HUES6 (cell line): ENCODE measurements around the gene SLC38A5.

Experiments used
- H3K27ac ChIP-seq: 2 replicates; pipeline ENCODE4 v1.7.0; 2013; ENCODE audit warnings: low read depth, mild to moderate bottlenecking, low read length, inconsistent platforms
- H3K27me3 ChIP-seq: 2 replicates; pipeline ENCODE4 v1.6.1; 2013; ENCODE audit warnings: low read length; ENCODE audit not compliant: control insufficient read depth, insufficient read depth
- H3K36me3 ChIP-seq: 2 replicates; pipeline ENCODE4 v1.6.1; 2013; ENCODE audit warnings: low read length; ENCODE audit not compliant: control insufficient read depth, insufficient read depth
- H3K4me1 ChIP-seq: 2 replicates; pipeline ENCODE4 v1.6.1; 2013; ENCODE audit warnings: low read length; ENCODE audit not compliant: control insufficient read depth, insufficient read depth
- H3K4me3 ChIP-seq: 2 replicates; pipeline ENCODE4 v1.5.1; 2013; ENCODE audit warnings: low read depth, low read length
- H3K9ac ChIP-seq: one replicate; pipeline ENCODE4 v1.6.1; 2013; ENCODE audit warnings: mild to moderate bottlenecking, low read length
- H3K9me3 ChIP-seq: 2 replicates; pipeline ENCODE4 v1.6.1; 2013; ENCODE audit warnings: low read depth, low read length; ENCODE audit not compliant: control insufficient read depth, insufficient read depth

Gene SLC38A5

DNA sequence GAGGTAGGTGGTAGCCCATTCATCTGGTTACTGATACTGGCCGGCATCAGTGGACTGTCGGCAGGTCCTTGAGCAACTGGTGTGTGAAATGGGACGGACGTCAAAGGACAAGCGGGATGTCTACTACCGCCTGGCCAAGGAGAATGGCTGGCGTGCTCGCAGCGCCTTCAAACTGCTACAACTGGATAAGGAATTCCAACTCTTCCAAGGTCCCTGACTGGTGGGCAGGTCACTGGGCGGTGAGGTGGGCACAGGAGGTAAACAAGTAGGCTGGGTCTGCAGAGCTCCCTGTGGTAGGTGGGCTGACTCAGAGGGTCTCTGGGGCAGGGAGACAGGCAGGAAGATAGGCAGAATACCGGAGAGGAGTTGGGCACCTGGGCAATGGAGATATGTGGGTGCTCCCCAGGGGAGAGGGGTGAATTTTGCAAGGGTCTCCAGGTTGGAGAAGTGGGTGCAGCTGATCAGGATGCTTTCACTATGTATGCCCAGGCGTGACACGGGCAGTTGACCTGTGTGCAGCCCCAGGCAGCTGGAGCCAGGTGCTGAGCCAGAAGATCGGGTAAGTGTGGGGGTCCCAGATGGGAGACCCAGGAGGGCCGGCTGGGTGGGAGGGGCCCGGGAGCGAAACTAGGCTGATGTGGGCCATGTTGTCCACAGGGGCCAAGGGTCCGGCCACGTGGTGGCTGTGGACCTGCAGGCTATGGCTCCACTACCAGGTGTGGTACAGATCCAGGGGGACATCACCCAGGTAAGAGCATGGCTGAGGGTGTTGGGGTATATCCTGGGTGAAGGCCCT is 8.1 kb upstream of the SLC38A5 start:
- Histone ChIP-seq H3K27ac (no peak overlapping the region), H3K9me3 (peaks cover 18% of the 10 kb centered on the region; the same call in 1 of the 2 replicates), H3K36me3 (peaks cover 35% of the 10 kb centered on the region), H3K27me3 (no peaks in the 10 kb centered on the region), H3K9ac (no peak overlapping the region), H3K4me3 (no peak overlapping the region), H3K4me1 (peaks cover 11% of the 10 kb centered on the region)

DNA sequence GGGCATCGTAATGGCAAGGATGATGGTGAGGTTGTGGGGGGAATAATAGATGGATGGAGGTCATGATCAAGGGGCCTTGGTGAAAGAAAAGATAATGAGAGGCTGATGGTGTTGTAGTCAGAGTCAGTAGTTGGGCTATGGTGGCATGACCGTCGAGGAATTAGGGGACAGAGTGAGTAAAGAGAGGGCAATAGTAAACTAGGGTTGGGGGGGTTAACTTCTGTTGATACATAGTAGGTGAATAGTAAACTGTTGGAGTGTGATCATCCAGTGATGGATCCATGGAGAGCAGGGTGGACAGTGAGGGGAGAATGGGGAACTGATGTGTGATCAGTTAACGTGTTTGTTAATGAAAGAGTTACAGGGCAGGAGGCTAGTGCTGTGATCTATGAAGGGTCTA is 6.9 kb upstream of the SLC38A5 start:
- peaks cover 15% of the 10 kb centered on the region; the same call in 1 of the 2 replicates for H3K9me3 ChIP-seq
- H3K36me3 ChIP-seq, result peaks cover 23% of the 10 kb centered on the region
- no peak overlapping the region for H3K27ac ChIP-seq
- peak overlapping the region; percentile 92 for H3K9ac ChIP-seq
- peak overlapping the region; percentile 91 for H3K4me3 ChIP-seq
- peaks cover 22% of the 10 kb centered on the region for H3K4me1 ChIP-seq
- H3K27me3 ChIP-seq, result no peaks in the 10 kb centered on the region

DNA sequence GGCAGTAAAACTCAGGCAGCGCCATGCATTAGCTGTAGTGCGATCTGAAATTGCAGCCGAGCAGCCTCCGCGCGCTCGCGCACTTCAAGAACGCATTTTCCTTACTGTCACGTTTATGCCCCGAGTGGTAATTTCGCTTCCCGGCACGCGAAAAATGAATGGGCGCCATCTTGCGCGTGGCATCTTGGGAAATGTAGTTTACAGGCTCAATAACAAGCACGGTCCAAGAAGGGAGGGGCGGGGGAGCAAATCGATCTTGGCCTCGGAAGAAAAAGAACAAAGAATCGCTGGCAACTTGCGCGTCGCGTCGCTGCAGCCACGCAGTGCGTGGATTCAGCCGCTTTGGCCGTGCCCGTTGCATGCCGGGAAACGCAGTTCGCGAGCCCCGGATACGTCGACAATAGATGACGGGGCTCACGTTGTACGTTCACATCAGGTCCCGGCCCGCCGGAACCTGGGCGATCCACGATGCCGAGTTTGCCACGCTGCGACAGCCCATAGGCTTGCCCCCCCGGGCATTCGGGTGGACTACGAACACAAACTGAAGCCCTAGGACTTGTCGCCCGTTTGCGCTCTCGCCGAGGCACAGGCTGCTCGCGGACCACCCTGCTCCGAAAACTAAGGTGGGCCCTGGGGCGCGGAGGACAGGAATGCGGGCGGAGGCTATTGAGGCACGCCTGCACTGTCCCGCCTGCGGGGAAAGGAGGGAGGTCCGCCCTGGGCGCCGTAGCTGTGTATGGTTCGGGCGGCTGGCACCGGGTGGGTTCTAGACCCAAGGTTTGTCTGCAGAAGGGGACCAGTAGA is 5.9 kb upstream of the SLC38A5 start, which contains the start of gene FTSJ1:
FTSJ1 (plus strand) TSS at position 426 of the 804 bp plus-strand sequence. CDS start 1,849 bp downstream, outside the sequence.
- Histone ChIP-seq H3K27ac (peak within 1 kb of the TSS; percentile 59; the same call in 1 of the 2 replicates), H3K4me1 (peaks cover 27% of the 10 kb centered on the region), H3K4me3 (peak within 1 kb of the TSS; percentile 91), H3K9ac (peak within 1 kb of the TSS; percentile 92), H3K9me3 (peaks cover 17% of the 10 kb centered on the region; the same call in 1 of the 2 replicates), H3K27me3 (no peaks in the 10 kb centered on the region), H3K36me3 (peaks cover 14% of the 10 kb centered on the region)

DNA sequence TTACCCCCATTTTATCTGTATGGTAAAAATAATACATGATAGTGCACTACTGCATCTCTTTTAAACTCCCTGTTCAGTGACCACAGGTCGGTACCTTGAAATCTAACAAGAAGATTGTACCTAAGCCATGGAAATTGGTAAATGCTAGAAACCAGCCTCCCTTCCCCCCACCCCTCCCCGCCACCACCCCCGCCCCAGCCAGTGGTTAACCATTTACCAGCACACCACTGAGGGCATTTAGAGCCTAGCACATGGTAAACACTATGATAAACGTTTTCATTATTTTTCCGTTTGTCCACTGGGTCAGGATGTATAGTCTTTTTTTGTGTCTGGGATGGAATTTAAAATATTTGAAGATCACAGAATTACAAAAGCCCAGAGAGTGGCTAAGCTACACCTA is 5.2 kb upstream of the SLC38A5 start:
- Histone ChIP-seq H3K27me3 (no peaks in the 10 kb centered on the region), H3K4me1 (peaks cover 27% of the 10 kb centered on the region), H3K9ac (peak overlapping the region; percentile 92), H3K36me3 (peaks cover 8% of the 10 kb centered on the region), H3K9me3 (peaks cover 18% of the 10 kb centered on the region; the same call in 1 of the 2 replicates), H3K4me3 (peak overlapping the region; percentile 91), H3K27ac (peak overlapping the region; percentile 59; the same call in 1 of the 2 replicates)

DNA sequence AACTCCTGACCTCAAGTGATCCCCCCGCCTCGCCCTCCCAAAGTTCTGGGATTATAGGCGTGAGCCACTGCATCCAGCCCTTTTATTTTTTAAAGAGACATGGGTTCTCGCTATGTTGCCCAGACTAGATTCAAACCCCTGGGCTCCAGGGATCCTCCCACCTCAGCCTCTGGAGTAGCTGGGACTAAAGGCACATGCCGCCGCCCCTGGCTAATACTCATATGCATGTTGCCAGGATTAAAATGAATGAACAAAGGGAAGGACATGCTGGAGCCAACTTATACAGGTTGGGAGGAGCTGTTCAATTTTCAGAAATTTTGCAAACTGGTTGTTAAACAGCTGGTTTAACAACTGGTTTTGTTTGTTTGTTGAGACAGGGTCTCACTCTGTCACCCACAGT is 4.5 kb upstream of the SLC38A5 start:
- Histone ChIP-seq H3K27ac (no peak overlapping the region), H3K27me3 (no peaks in the 10 kb centered on the region), H3K36me3 (peaks cover 4% of the 10 kb centered on the region; the same call in 1 of the 2 replicates), H3K9me3 (peaks cover 18% of the 10 kb centered on the region; the same call in 1 of the 2 replicates), H3K9ac (no peak overlapping the region), H3K4me1 (peaks cover 27% of the 10 kb centered on the region), H3K4me3 (no peak overlapping the region; the same call in 1 of the 2 replicates)

DNA sequence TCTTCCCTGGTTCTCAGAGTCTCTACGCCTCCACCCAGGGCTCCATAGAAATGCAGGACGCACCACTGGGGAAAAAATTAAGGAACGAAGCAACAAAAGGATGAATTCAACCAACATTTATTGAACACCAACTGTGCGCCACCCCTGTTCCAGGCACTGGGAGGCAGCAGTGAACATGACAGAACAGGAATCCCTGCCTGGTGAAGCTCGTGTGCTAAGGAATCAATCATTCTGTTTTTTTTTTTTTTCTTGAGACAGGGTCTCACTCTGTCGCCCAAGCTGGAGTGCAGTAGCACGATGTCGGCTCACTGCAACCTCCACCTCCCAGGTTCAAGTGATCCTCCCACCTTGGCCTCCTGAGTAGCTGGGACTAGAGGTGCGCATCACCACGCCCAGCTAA is 4.1 kb upstream of the SLC38A5 start:
- Histone ChIP-seq H3K27ac (peak overlapping the region; percentile 46; the same call in 1 of the 2 replicates), H3K4me1 (peaks cover 29% of the 10 kb centered on the region), H3K36me3 (peaks cover 3% of the 10 kb centered on the region; the same call in 1 of the 2 replicates), H3K27me3 (no peaks in the 10 kb centered on the region), H3K4me3 (peak overlapping the region; percentile 28; the same call in 1 of the 2 replicates), H3K9ac (peak overlapping the region; percentile 58), H3K9me3 (peaks cover 18% of the 10 kb centered on the region; the same call in 1 of the 2 replicates)

DNA sequence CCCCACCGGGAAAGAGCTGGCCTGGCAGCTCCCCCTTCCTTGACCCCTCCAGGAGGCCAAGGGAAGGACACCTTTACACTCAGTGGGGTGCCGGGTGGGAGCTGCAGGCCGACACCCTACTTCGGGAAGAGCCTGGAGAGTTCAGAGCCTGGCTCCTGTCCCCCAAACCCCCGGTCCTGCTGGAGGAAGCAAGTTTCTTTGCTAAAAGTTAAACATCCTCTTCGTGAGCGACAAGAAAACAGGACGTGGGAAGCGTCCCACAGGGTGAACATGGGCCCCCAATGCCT is 3.6 kb upstream of the SLC38A5 start:
- Histone ChIP-seq H3K27ac (peak overlapping the region; percentile 46; the same call in 1 of the 2 replicates), H3K4me1 (peaks cover 29% of the 10 kb centered on the region), H3K4me3 (peak overlapping the region; percentile 28; the same call in 1 of the 2 replicates), H3K27me3 (no peaks in the 10 kb centered on the region), H3K9me3 (peaks cover 14% of the 10 kb centered on the region; the same call in 1 of the 2 replicates), H3K9ac (peak overlapping the region; percentile 58), H3K36me3 (peaks cover 1% of the 10 kb centered on the region; the same call in 1 of the 2 replicates)

DNA sequence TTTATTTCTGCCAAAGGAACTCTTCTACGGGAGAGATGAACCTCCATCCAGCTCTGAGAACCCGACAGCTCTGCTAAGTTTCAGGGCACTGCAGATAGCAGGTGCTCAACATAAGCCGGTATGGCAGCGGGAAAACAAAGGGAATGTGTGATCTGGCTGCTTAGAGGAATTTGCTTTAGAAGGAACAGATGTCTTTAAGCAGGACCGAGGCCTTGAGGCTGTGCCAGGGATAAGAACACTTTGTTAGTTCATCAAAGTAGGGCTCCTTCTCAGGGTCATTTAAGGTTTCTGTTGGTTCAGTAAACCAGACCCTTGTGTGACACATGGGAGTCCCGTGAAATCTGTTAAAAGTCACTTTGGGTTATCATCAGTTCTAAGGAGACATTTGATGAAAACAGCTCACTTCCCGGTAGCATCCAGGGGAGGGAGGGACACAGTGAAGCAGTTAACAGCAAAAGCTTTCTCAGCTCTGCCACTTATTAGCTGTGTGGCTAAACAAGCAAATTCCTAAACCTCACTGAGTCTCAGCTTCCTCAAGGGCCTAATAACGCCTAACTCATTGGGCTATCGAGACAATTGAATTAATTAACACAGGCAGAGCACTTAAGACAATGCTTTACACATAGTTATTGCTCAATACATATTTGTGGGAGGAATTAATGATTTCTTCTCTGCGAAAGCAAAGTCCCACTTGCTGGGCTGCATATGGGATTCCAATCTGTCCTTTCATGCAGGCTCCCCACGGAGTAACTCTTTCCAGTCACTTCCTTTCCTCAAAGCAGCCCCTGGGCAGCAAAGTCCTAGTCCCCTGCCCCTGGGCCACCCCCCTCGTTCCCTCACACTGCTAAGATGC is 3.0 kb upstream of the SLC38A5 start:
- no peaks in the 10 kb centered on the region for H3K36me3 ChIP-seq
- peaks cover 29% of the 10 kb centered on the region for H3K4me1 ChIP-seq
- peak overlapping the region; percentile 58 for H3K9ac ChIP-seq
- H3K4me3 ChIP-seq, result peak overlapping the region; percentile 22; the same call in 1 of the 2 replicates
- no peaks in the 10 kb centered on the region for H3K27me3 ChIP-seq
- H3K9me3 ChIP-seq, result peaks cover 10% of the 10 kb centered on the region; the same call in 1 of the 2 replicates
- peak overlapping the region; percentile 46; the same call in 1 of the 2 replicates for H3K27ac ChIP-seq

DNA sequence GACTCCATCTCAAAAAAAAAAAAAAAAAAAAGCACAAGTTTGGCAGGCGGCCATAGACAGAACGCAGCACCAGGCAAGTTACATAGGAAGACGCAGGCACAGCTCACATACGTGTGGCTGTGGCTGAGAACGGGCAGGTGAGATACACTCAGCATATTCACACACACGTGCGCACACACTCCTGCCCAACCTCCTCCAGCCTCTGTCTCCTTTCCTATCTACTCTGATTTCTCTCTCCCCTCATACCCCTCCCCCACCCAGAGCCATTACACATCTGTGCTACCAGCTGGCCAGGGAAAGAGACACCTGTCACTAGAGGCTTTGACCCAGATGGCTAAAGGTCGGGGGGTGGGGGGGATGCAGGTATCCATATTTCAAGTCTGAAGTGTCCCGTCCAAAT is 2.2 kb upstream of the SLC38A5 start:
- H3K36me3 ChIP-seq, result no peaks in the 10 kb centered on the region
- H3K4me1 ChIP-seq, result peaks cover 37% of the 10 kb centered on the region
- H3K9ac ChIP-seq, result no peak overlapping the region
- no peaks in the 10 kb centered on the region; the same call in 1 of the 2 replicates for H3K27me3 ChIP-seq
- H3K27ac ChIP-seq, result no peak overlapping the region
- H3K9me3 ChIP-seq, result peaks cover 8% of the 10 kb centered on the region; the same call in 1 of the 2 replicates
- H3K4me3 ChIP-seq, result no peak overlapping the region

DNA sequence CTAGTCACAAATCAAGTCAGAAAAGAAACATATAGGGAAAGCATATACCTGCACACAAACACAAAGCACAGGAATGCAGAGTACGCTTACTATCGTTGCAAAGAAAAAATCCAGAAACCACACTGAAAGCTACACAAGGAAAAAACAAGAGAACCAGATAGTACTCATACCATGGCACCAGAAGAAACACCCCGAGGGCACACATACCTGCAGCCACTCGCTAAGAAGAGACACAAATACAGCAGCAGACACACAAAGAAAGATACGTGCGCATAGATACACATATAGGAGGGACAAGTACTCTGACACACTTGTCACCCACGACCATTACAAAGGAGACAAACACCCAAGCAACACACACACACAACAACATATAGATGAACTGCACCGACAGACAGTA is 1.4 kb upstream of the SLC38A5 start:
- no peaks in the 10 kb centered on the region for H3K36me3 ChIP-seq
- no peaks in the 10 kb centered on the region; the same call in 1 of the 2 replicates for H3K27me3 ChIP-seq
- H3K4me1 ChIP-seq, result peaks cover 37% of the 10 kb centered on the region
- no peak overlapping the region for H3K4me3 ChIP-seq
- H3K9me3 ChIP-seq, result peaks cover 8% of the 10 kb centered on the region; the same call in 1 of the 2 replicates
- no peak overlapping the region for H3K9ac ChIP-seq
- no peak overlapping the region for H3K27ac ChIP-seq
